HUES48 (cell line): ENCODE measurements around the gene TMEM18.

Experiments used
- H3K27ac ChIP-seq: one replicate; pipeline ENCODE4 v1.7.0; 2013; ENCODE audit warnings: low read depth, low read length, inconsistent platforms
- H3K27me3 ChIP-seq: 2 replicates; pipeline ENCODE4 v1.6.1; 2013; ENCODE audit warnings: mild to moderate bottlenecking, low read length; ENCODE audit not compliant: control insufficient read depth, insufficient read depth
- H3K36me3 ChIP-seq: 2 replicates; pipeline ENCODE4 v1.6.1; 2013; ENCODE audit warnings: low read length; ENCODE audit not compliant: control insufficient read depth, insufficient read depth
- H3K4me1 ChIP-seq: 2 replicates; pipeline ENCODE4 v1.6.1; 2013; ENCODE audit warnings: mild to moderate bottlenecking, low read length; ENCODE audit not compliant: control insufficient read depth, insufficient read depth
- H3K4me3 ChIP-seq: 2 replicates; pipeline ENCODE4 v1.5.1; 2013; ENCODE audit warnings: mild to moderate bottlenecking, low read depth, low read length
- H3K9ac ChIP-seq: 2 replicates; pipeline ENCODE4 v1.6.1; 2013; ENCODE audit warnings: mild to moderate bottlenecking, low read depth, low read length, moderate library complexity
- H3K9me3 ChIP-seq: 2 replicates; pipeline ENCODE4 v1.6.1; 2013; ENCODE audit warnings: low read length; ENCODE audit not compliant: control insufficient read depth, insufficient read depth

The TMEM18 gene

GRCh38 chr2:641164-641871 is 35.9 kb downstream of the TMEM18 start:
- H3K9me3 ChIP-seq, result 0 out of 2 replicates have a peak, but pooled peaks cover 4% of the 10 kb centered on the region
- no peak overlapping the region for H3K9ac ChIP-seq
- H3K4me3 ChIP-seq, result no peak overlapping the region
- no peak overlapping the region for H3K27ac ChIP-seq
- no peaks in the 10 kb centered on the region for H3K36me3 ChIP-seq
- 0 out of 2 replicates have a peak, but pooled peaks cover 5% of the 10 kb centered on the region for H3K4me1 ChIP-seq
- peaks cover 5% of the 10 kb centered on the region for H3K27me3 ChIP-seq

GRCh38 chr2:639703-640102 is 37.5 kb downstream of the TMEM18 start:
- Histone ChIP-seq H3K4me3 (no peak overlapping the region), H3K27ac (no peak overlapping the region), H3K9me3 (0 out of 2 replicates have a peak, but pooled peaks cover 4% of the 10 kb centered on the region), H3K4me1 (0 out of 2 replicates have a peak, but pooled peaks cover 5% of the 10 kb centered on the region), H3K36me3 (no peaks in the 10 kb centered on the region), H3K27me3 (peaks cover 9% of the 10 kb centered on the region), H3K9ac (no peak overlapping the region)

GRCh38 chr2:637804-638203 is 39.4 kb downstream of the TMEM18 start:
- Histone ChIP-seq H3K4me3 (no peak overlapping the region), H3K9me3 (0 out of 2 replicates have a peak, but pooled peaks cover 4% of the 10 kb centered on the region), H3K4me1 (0 out of 2 replicates have a peak, but pooled peaks cover 5% of the 10 kb centered on the region), H3K27me3 (peaks cover 9% of the 10 kb centered on the region), H3K36me3 (no peaks in the 10 kb centered on the region), H3K27ac (no peak overlapping the region), H3K9ac (no peak overlapping the region)

GRCh38 chr2:637406-637776 is 39.8 kb downstream of the TMEM18 start:
- Histone ChIP-seq H3K27me3 (peaks cover 9% of the 10 kb centered on the region), H3K27ac (no peak overlapping the region), H3K36me3 (no peaks in the 10 kb centered on the region), H3K4me1 (0 out of 2 replicates have a peak, but pooled peaks cover 5% of the 10 kb centered on the region), H3K9me3 (0 out of 2 replicates have a peak, but pooled peaks cover 4% of the 10 kb centered on the region), H3K9ac (no peak overlapping the region), H3K4me3 (no peak overlapping the region)

GRCh38 chr2:636641-637405 is 40.4 kb downstream of the TMEM18 start:
- Histone ChIP-seq H3K9ac (no peak overlapping the region), H3K27me3 (peaks cover 9% of the 10 kb centered on the region), H3K36me3 (no peaks in the 10 kb centered on the region), H3K4me3 (no peak overlapping the region), H3K27ac (no peak overlapping the region), H3K4me1 (0 out of 2 replicates have a peak, but pooled peaks cover 5% of the 10 kb centered on the region), H3K9me3 (0 out of 2 replicates have a peak, but pooled peaks cover 4% of the 10 kb centered on the region)

GRCh38 chr2:635687-636621 is 41.3 kb downstream of the TMEM18 start:
- 0 out of 2 replicates have a peak, but pooled peaks cover 4% of the 10 kb centered on the region for H3K9me3 ChIP-seq
- no peak overlapping the region for H3K9ac ChIP-seq

GRCh38 chr2:634636-635388 is 42.4 kb downstream of the TMEM18 start:
- Histone ChIP-seq H3K27me3 (peaks cover 9% of the 10 kb centered on the region), H3K9ac (no peak overlapping the region), H3K4me1 (no peaks in the 10 kb centered on the region), H3K27ac (no peak overlapping the region), H3K4me3 (no peak overlapping the region), H3K36me3 (no peaks in the 10 kb centered on the region), H3K9me3 (0 out of 2 replicates have a peak, but pooled peaks cover 4% of the 10 kb centered on the region)

More at GRCh38 chr2:635687-636621, 41.3 kb downstream of the TMEM18 start:
- Histone ChIP-seq H3K36me3 (no peaks in the 10 kb centered on the region), H3K27me3 (peaks cover 9% of the 10 kb centered on the region), H3K4me3 (no peak overlapping the region), H3K4me1 (no peaks in the 10 kb centered on the region), H3K27ac (no peak overlapping the region)

GRCh38 chr2:634041-634440 is 43.2 kb downstream of the TMEM18 start:
- H3K27me3 ChIP-seq, result peaks cover 9% of the 10 kb centered on the region
- H3K4me1 ChIP-seq, result no peaks in the 10 kb centered on the region
- H3K9me3 ChIP-seq, result 0 out of 2 replicates have a peak, but pooled peaks cover under 1% of the 10 kb centered on the region
- no peak overlapping the region for H3K4me3 ChIP-seq
- H3K27ac ChIP-seq, result no peak overlapping the region
- no peaks in the 10 kb centered on the region for H3K36me3 ChIP-seq
- no peak overlapping the region for H3K9ac ChIP-seq

- H3K27me3 ChIP-seq, result peaks cover 9% of the 10 kb centered on the region
- no peaks in the 10 kb centered on the region for H3K36me3 ChIP-seq
- no peak overlapping the region for H3K9ac ChIP-seq
- no peaks in the 10 kb centered on the region for H3K4me1 ChIP-seq
- no peak overlapping the region for H3K4me3 ChIP-seq
- H3K27ac ChIP-seq, result no peak overlapping the region
- no peaks in the 10 kb centered on the region for H3K9me3 ChIP-seq
Measured at GRCh38 chr2:633371-633770, 43.8 kb downstream of the TMEM18 start.

GRCh38 chr2:632471-632870 is 44.7 kb downstream of the TMEM18 start:
- Histone ChIP-seq H3K4me1 (peaks cover under 1% of the 10 kb centered on the region; the same call in 1 of the 2 replicates), H3K9ac (no peak overlapping the region), H3K4me3 (no peak overlapping the region), H3K9me3 (no peaks in the 10 kb centered on the region), H3K36me3 (no peaks in the 10 kb centered on the region), H3K27me3 (peaks cover 9% of the 10 kb centered on the region), H3K27ac (no peak overlapping the region)
